Suprapubic skin (tissue), 4 donors: ENCODE measurements around the gene DPYD. TPM values are rescaled to one million over a fixed set of nuclear protein-coding genes. Genes with fewer than 3 reads are reported as not detected.

Experiments
- DNase-seq, 2 donors: peaks; one replicate each; pipeline ENCODE4 v3.0.0-alpha.2; 2019; ENCODE audit warnings: low spot score in 2 of 2
- H3K27ac ChIP-seq: fragments of 200-600 bp; sonication (generic); one replicate; pipeline ENCODE4 v1.5.1; 2019
- H3K27me3 ChIP-seq: fragments of 200-600 bp; sonication (generic); one replicate; pipeline ENCODE4 v1.5.1; 2019
- H3K36me3 ChIP-seq: fragments of 200-600 bp; sonication (generic); one replicate; pipeline ENCODE4 v1.5.1; 2019
- H3K4me1 ChIP-seq: fragments of 200-600 bp; sonication (generic); one replicate; pipeline ENCODE4 v1.5.1; 2019
- H3K4me3 ChIP-seq: fragments of 200-600 bp; sonication (generic); one replicate; pipeline ENCODE4 v1.5.1; 2019; ENCODE audit warnings: mild to moderate bottlenecking
- H3K9me3 ChIP-seq: fragments of 200-600 bp; sonication (generic); one replicate; pipeline ENCODE4 v1.5.1; 2019
- CTCF ChIP-seq, 2 donors: fragments of 200-600 bp in 1 of 2; fragments of 450-650 bp in 1 of 2; sonication (generic) in 1 of 2; IDR thresholded peaks; one replicate each; pipeline ENCODE4 v1.5.1; 2016 to 2019; ENCODE audit warnings: antibody characterized with exemption in 2 of 2, mild to moderate bottlenecking in 1 of 2, moderate library complexity in 1 of 2
- EP300 ChIP-seq: sonication (generic); formaldehyde crosslinking; IDR thresholded peaks from one replicate; pipeline ENCODE4 v1.6.1; 2017; ENCODE audit warnings: antibody characterized with exemption
- POLR2A ChIP-seq, 2 donors: fragments of 450-650 bp; IDR thresholded peaks; one replicate each; pipeline ENCODE4 v1.6.1; 2017; ENCODE audit warnings: antibody characterized with exemption in 2 of 2, mild to moderate bottlenecking in 2 of 2, moderate library complexity in 2 of 2
- POLR2AphosphoS5 ChIP-seq, 3 donors: sonication (generic); formaldehyde crosslinking; IDR thresholded peaks; one replicate each; pipeline ENCODE4 v1.6.1; 2017; ENCODE audit warnings: antibody characterized with exemption in 3 of 3
- WGBS: methylation state at CpG from one replicate; pipeline ENCODE4 v1.1.5; 2018; 5-methylcytosine and 5-hydroxymethylcytosine counted together
- total RNA-seq, 4 donors: library from RNA; depleted of rRNA; stranded (reverse); fragments of >200 nt; gene quantifications; one replicate each; pipeline ENCODE4 v1.1.0, GENCODE V29; 2016

Gene DPYD
- total RNA-seq, 4 donors from 2014 or later, result 10.1 to 31.9 (median 11.6) TPM

GRCh38 chr1:97365026-97365425 is 555.8 kb downstream of the DPYD start:
- 85% methylated on average over 4 of the region's 4 CpGs for WGBS
- Histone ChIP-seq H3K9me3 (no peaks in the 10 kb centered on the region), H3K4me1 (no peaks in the 10 kb centered on the region), H3K27ac (no peak overlapping the region), H3K27me3 (no peaks in the 10 kb centered on the region), H3K36me3 (no peaks in the 10 kb centered on the region), H3K4me3 (no peak overlapping the region)
- TF ChIP-seq POLR2AphosphoS5 (IDR thresholded peaks at IDR 0.05) (no peak), CTCF (IDR thresholded peaks at IDR 0.05) (no peak), POLR2A (IDR thresholded peaks at IDR 0.05) (no peak), EP300 (no peak)
- DNase-seq, result no peak

GRCh38 chr1:97364086-97364485 is 556.7 kb downstream of the DPYD start:
- DNase-seq, result no peak
- no peak overlapping the region for H3K27ac ChIP-seq
- no peak overlapping the region for H3K4me3 ChIP-seq
- no peaks in the 10 kb centered on the region for H3K9me3 ChIP-seq
- no peak for TF ChIP-seq POLR2A (IDR thresholded peaks at IDR 0.05)
- TF ChIP-seq POLR2AphosphoS5 (IDR thresholded peaks at IDR 0.05), result no peak
- no peak for TF ChIP-seq EP300
- no peak for TF ChIP-seq CTCF (IDR thresholded peaks at IDR 0.05)
- no peaks in the 10 kb centered on the region for H3K4me1 ChIP-seq
- no peaks in the 10 kb centered on the region for H3K27me3 ChIP-seq
- no peaks in the 10 kb centered on the region for H3K36me3 ChIP-seq

GRCh38 chr1:97356309-97356708 is 564.5 kb downstream of the DPYD start:
- H3K36me3 ChIP-seq, result peaks cover 5% of the 10 kb centered on the region
- H3K27me3 ChIP-seq, result no peaks in the 10 kb centered on the region
- no peak for DNase-seq
- H3K4me3 ChIP-seq, result no peak overlapping the region
- 97% methylated on average over 1 of the region's 1 CpG for WGBS
- no peaks in the 10 kb centered on the region for H3K9me3 ChIP-seq
- H3K27ac ChIP-seq, result no peak overlapping the region
- TF ChIP-seq CTCF (IDR thresholded peaks at IDR 0.05) (no peak), EP300 (no peak), POLR2AphosphoS5 (IDR thresholded peaks at IDR 0.05) (no peak), POLR2A (IDR thresholded peaks at IDR 0.05) (no peak)
- H3K4me1 ChIP-seq, result no peaks in the 10 kb centered on the region

GRCh38 chr1:97352936-97353382 is 567.9 kb downstream of the DPYD start:
- no peak overlapping the region for H3K4me3 ChIP-seq
- TF ChIP-seq POLR2A (IDR thresholded peaks at IDR 0.05), result no peak
- no peak for TF ChIP-seq CTCF (IDR thresholded peaks at IDR 0.05)
- no peak for TF ChIP-seq POLR2AphosphoS5 (IDR thresholded peaks at IDR 0.05)
- no peak for TF ChIP-seq EP300
- no peaks in the 10 kb centered on the region for H3K9me3 ChIP-seq
- no peak for DNase-seq
- no peak overlapping the region for H3K27ac ChIP-seq
- H3K36me3 ChIP-seq, result peaks cover 3% of the 10 kb centered on the region
- no peaks in the 10 kb centered on the region for H3K27me3 ChIP-seq
- WGBS, result 85% methylated on average over 4 of the region's 4 CpGs
- H3K4me1 ChIP-seq, result no peaks in the 10 kb centered on the region

GRCh38 chr1:97351846-97352245 is 569.0 kb downstream of the DPYD start:
- Histone ChIP-seq H3K27ac (no peak overlapping the region), H3K36me3 (peaks cover 3% of the 10 kb centered on the region), H3K9me3 (no peaks in the 10 kb centered on the region), H3K27me3 (no peaks in the 10 kb centered on the region), H3K4me1 (no peaks in the 10 kb centered on the region), H3K4me3 (no peak overlapping the region)
- TF ChIP-seq EP300 (no peak), POLR2A (IDR thresholded peaks at IDR 0.05) (no peak), CTCF (IDR thresholded peaks at IDR 0.05) (no peak), POLR2AphosphoS5 (IDR thresholded peaks at IDR 0.05) (no peak)
- WGBS, result 90% methylated on average over 2 of the region's 2 CpGs
- no peak for DNase-seq
